SK-N-SH (cell line): Measurements from ENCODE around the gene MYMX. TPM values are rescaled to one million over a fixed set of nuclear protein-coding genes. Genes with fewer than 3 reads are reported as not detected.

Source experiments
- CTCF ChIA-PET: fragments of 300-600, 350-600 bp; formaldehyde crosslinking; extraction: SDS; loops from one replicate; lab custom pipeline; 2021; lab: Yijun Ruan, JAX
- POLR2A ChIA-PET: fragments of 350-600 bp; sonication (Branson Sonifier 250); formaldehyde crosslinking; extraction: SDS; loops from one replicate; lab custom pipeline; 2020; ENCODE audit warnings: antibody characterized with exemption, inconsistent platforms; lab: Yijun Ruan, JAX
- DNase-seq: peaks from one replicate; pipeline ENCODE4 v3.0.0; 2012
- H2AFZ ChIP-seq: fragments of 200-600 bp; sonication (generic); 2 replicates; pipeline ENCODE4 v1.8.1; 2016; ENCODE audit warnings: antibody characterized with exemption, mild to moderate bottlenecking, low read depth
- H3F3A ChIP-seq: fragments of 200-600 bp; sonication (generic); replicated peaks from 2 replicates; pipeline ENCODE3; 2016; ENCODE audit warnings: antibody characterized with exemption, mild to moderate bottlenecking; ENCODE audit not compliant: insufficient read depth
- H3K27ac ChIP-seq, 2 experiments: fragments of 200-500 bp in 1 of 2; fragments of 200-600 bp in 1 of 2; sonication (Bioruptor generic) in 1 of 2; sonication (generic), shearing (Covaris generic) in 1 of 2; 2 replicates each; pipeline versions ENCODE4 v1.5.1 to v1.6.1; 2014 to 2016; ENCODE audit warnings: low read depth in 2 of 2, inconsistent platforms in 1 of 2, low read length in 1 of 2, mild to moderate bottlenecking in 1 of 2, mixed read lengths in 1 of 2
- H3K27me3 ChIP-seq: fragments of 200-600 bp; sonication (generic), shearing (Covaris generic); 2 replicates; pipeline ENCODE4 v1.6.1; 2016; ENCODE audit warnings: mixed run types; ENCODE audit not compliant: insufficient read depth
- H3K36me3 ChIP-seq, 2 experiments: fragments of 200-500 bp in 1 of 2; fragments of 200-600 bp in 1 of 2; sonication (Bioruptor generic) in 1 of 2; sonication (generic) in 1 of 2; replicated peaks in 1 of 2; 2 replicates each; pipeline versions ENCODE3 to v1.5.1; 2014 to 2016; ENCODE audit warnings: low read length in 1 of 2, mild to moderate bottlenecking in 1 of 2; ENCODE audit not compliant: insufficient read depth in 2 of 2, control insufficient read depth in 1 of 2
- H3K4me1 ChIP-seq, 2 experiments: fragments of 200-500 bp in 1 of 2; fragments of 200-600 bp in 1 of 2; sonication (Bioruptor generic) in 1 of 2; sonication (generic), shearing (Covaris generic) in 1 of 2; 2 replicates each; pipeline versions ENCODE4 v1.5.1 to v1.6.1; 2014 to 2016; ENCODE audit warnings: low read depth in 1 of 2, low read length in 1 of 2, mixed run types in 1 of 2; ENCODE audit not compliant: insufficient read depth in 2 of 2, control insufficient read depth in 1 of 2
- H3K4me2 ChIP-seq: fragments of 200-600 bp; sonication (generic), shearing (Covaris generic); 2 replicates; pipeline ENCODE4 v1.6.1; 2017; ENCODE audit warnings: mixed run types
- H3K4me3 ChIP-seq, 2 experiments: fragments of 200-500 bp in 1 of 2; fragments of 200-600 bp in 1 of 2; sonication (Bioruptor generic) in 1 of 2; sonication (generic), shearing (Covaris generic) in 1 of 2; 2 replicates each; pipeline versions ENCODE4 v1.5.1 to v1.8.1; 2014 to 2016; ENCODE audit warnings: low read depth in 2 of 2, inconsistent platforms in 1 of 2, low read length in 1 of 2, mild to moderate bottlenecking in 1 of 2, mixed read lengths in 1 of 2, moderate library complexity in 1 of 2
- H3K79me2 ChIP-seq: fragments of 200-600 bp; sonication (generic); 2 replicates; pipeline ENCODE4 v1.8.1; 2017; ENCODE audit warnings: mild to moderate bottlenecking; ENCODE audit not compliant: insufficient read depth
- H3K9ac ChIP-seq: fragments of 200-600 bp; sonication (generic); 2 replicates; pipeline ENCODE4 v1.6.1; 2017; ENCODE audit warnings: mixed run types
- H3K9me2 ChIP-seq: fragments of 200-600 bp; sonication (generic); 2 replicates; pipeline ENCODE4 v1.6.1; 2017; ENCODE audit warnings: mixed run types
- H3K9me3 ChIP-seq: fragments of 200-600 bp; sonication (generic); 2 replicates; pipeline ENCODE4 v1.6.1; 2017; ENCODE audit warnings: mixed run types, mild to moderate bottlenecking, moderate library complexity
- H4K20me1 ChIP-seq: fragments of 200-600 bp; sonication (generic); 2 replicates; pipeline ENCODE4 v1.6.1; 2017; ENCODE audit warnings: mild to moderate bottlenecking, mixed run types; ENCODE audit not compliant: insufficient read depth
- CHD2 ChIP-seq: fragments of 150-350 bp; IDR thresholded peaks from 2 replicates; pipeline ENCODE4 v1.6.1; 2018; ENCODE audit warnings: low read length; ENCODE audit not compliant: partially characterized antibody
- CTCF ChIP-seq: fragments of 200-600 bp; sonication (generic); IDR thresholded peaks from 2 replicates; pipeline ENCODE4 v1.6.1; 2017; ENCODE audit warnings: antibody characterized with exemption, mild to moderate bottlenecking, moderate library complexity
- EP300 ChIP-seq, 2 experiments: IDR thresholded peaks; 2 replicates each; pipeline versions ENCODE4 v1.4.0 to v1.6.1; 2012; ENCODE audit warnings: borderline replicate concordance in 1 of 2, low read depth in 1 of 2, low read length in 1 of 2
- EZH2phosphoT487 ChIP-seq: fragments of 200-600 bp; sonication (generic); IDR thresholded peaks from 2 replicates; pipeline ENCODE4 v1.6.1; 2017; ENCODE audit warnings: low read depth, mixed run types, mild to moderate bottlenecking, antibody characterized with exemption, moderate library complexity, borderline replicate concordance
- FOSL2 ChIP-seq: IDR thresholded peaks from 2 replicates; pipeline ENCODE4 v1.4.0; 2012; ENCODE audit warnings: low read depth, mild to moderate bottlenecking, moderate library complexity, borderline replicate concordance
- FOXM1 ChIP-seq: IDR thresholded peaks from 2 replicates; pipeline ENCODE4 v1.4.0; 2012; ENCODE audit warnings: low read depth, mild to moderate bottlenecking
- GATA2 ChIP-seq: sonication (generic); formaldehyde crosslinking; IDR thresholded peaks from 2 replicates; pipeline ENCODE4 v1.5.0; 2020; ENCODE audit warnings: mild to moderate bottlenecking, missing genetic modification reagents
- JUND ChIP-seq: IDR thresholded peaks from 2 replicates; pipeline ENCODE4 v1.4.0; 2012
- MAX ChIP-seq: IDR thresholded peaks from 2 replicates; pipeline ENCODE4 v1.4.0; 2012; ENCODE audit warnings: low read depth
- MEF2A ChIP-seq: IDR thresholded peaks from 2 replicates; pipeline ENCODE4 v1.4.0; 2012; ENCODE audit warnings: low read depth, borderline replicate concordance
- MXI1 ChIP-seq: IDR thresholded peaks from 2 replicates; pipeline ENCODE4 v1.6.1; 2012; ENCODE audit warnings: mild to moderate bottlenecking, low read depth, low read length, improper control_type of control experiment
- NRF1 ChIP-seq: IDR thresholded peaks from 2 replicates; pipeline ENCODE4 v1.6.1; 2012; ENCODE audit warnings: low read depth, mild to moderate bottlenecking, low read length
- PBX3 ChIP-seq: IDR thresholded peaks from 2 replicates; pipeline ENCODE4; 2012
- POLR2AphosphoS5 ChIP-seq: IDR thresholded peaks from 2 replicates; pipeline ENCODE4 v1.6.1; 2012; ENCODE audit warnings: low read depth, low read length
- RAD21 ChIP-seq: IDR thresholded peaks from 2 replicates; pipeline ENCODE4 v1.6.1; 2012; ENCODE audit warnings: mild to moderate bottlenecking, low read length
- RCOR1 ChIP-seq: fragments of 150-350 bp; IDR thresholded peaks from 2 replicates; pipeline ENCODE4 v1.6.1; 2017; ENCODE audit warnings: antibody characterized with exemption, low read length
- RFX5 ChIP-seq: IDR thresholded peaks from 2 replicates; pipeline ENCODE4 v1.6.1; 2012; ENCODE audit warnings: mild to moderate bottlenecking, improper control_type of control experiment, low read length
- RXRA ChIP-seq: IDR thresholded peaks from 2 replicates; pipeline ENCODE4 v1.4.0; 2012; ENCODE audit warnings: low read depth, mild to moderate bottlenecking, borderline replicate concordance
- SMC3 ChIP-seq: IDR thresholded peaks from 2 replicates; pipeline ENCODE4 v1.6.1; 2012; ENCODE audit warnings: low read depth, low read length, improper control_type of control experiment
- TCF12 ChIP-seq: IDR thresholded peaks from 2 replicates; pipeline ENCODE4 v1.4.0; 2012
- USF2 ChIP-seq: fragments of 150-350 bp; IDR thresholded peaks from 2 replicates; pipeline ENCODE4 v1.6.1; 2017; ENCODE audit warnings: antibody characterized with exemption, low read length, low read depth, borderline replicate concordance
- YY1 ChIP-seq: IDR thresholded peaks from 2 replicates; pipeline ENCODE4 v1.4.0; 2012; ENCODE audit warnings: low read depth, mild to moderate bottlenecking
- ZBTB33 ChIP-seq: IDR thresholded peaks from 2 replicates; pipeline ENCODE4 v1.4.0; 2012; ENCODE audit warnings: low read depth, borderline replicate concordance
- WGBS: methylation state at CpG from one replicate; pipeline ENCODE4 v1.1.6; 2017; ENCODE audit warnings: low lambda C conversion rate; 5-methylcytosine and 5-hydroxymethylcytosine counted together
- polyA plus RNA-seq, 3 experiments: library from polyadenylated mRNA; depleted of rRNA; stranded (reverse); fragments of >200 nt; gene quantifications; 2 replicates each; pipeline ENCODE4 v1.2.3, GENCODE V29; 2012

MYMX gene
- polyA plus RNA-seq, 1 of the 3 experiments (the other 2 are of a cell fraction), result not detected

- CTCF ChIA-PET, result interaction anchor here (0.7 to 5.8 kb wide), 4 partner anchors 21 to 45 kb away, joined by 3 to 31 read pairs (median 5); partner anchors contain the start of gene SLC29A1
- Histone ChIP-seq H3K36me3 (no peaks in the 10 kb centered on the region), H3K9ac (no peak overlapping the region), H3F3A (no peaks in the 10 kb centered on the region), H3K27ac (no peak overlapping the region), H3K4me2 (no peak overlapping the region), H4K20me1 (no peaks in the 10 kb centered on the region), H3K27me3 (no peaks in the 10 kb centered on the region; the same call in 1 of the 2 replicates), H2AFZ (no peak overlapping the region), H3K79me2 (no peaks in the 10 kb centered on the region), H3K9me2 (no peaks in the 10 kb centered on the region), H3K4me3 (no peak overlapping the region), H3K4me1 (no peaks in the 10 kb centered on the region; a peak in 1 of 4 replicates), H3K9me3 (no peaks in the 10 kb centered on the region)
- DNase-seq, result no peak
- TF ChIP-seq POLR2AphosphoS5, result no peak
- TF ChIP-seq RAD21, result no peak
- TF ChIP-seq FOSL2, result no peak
- TF ChIP-seq PBX3, result no peak
- TF ChIP-seq EP300 (IDR thresholded peaks at IDR 0.05; ENCODE audit: borderline replicate concordance in 1 of 2, low read depth in 1 of 2, low read length in 1 of 2), result no peak
- TF ChIP-seq GATA2 (CRISPR knock-in tag), result no peak
- no peak for TF ChIP-seq CHD2
- no peak for TF ChIP-seq MEF2A
- no peak for TF ChIP-seq FOXM1
- no peak for TF ChIP-seq NRF1
- no peak for TF ChIP-seq RFX5
- no peak for TF ChIP-seq SMC3
- 80% methylated on average over 8 of the region's 8 CpGs for WGBS
- POLR2A ChIA-PET, result no interaction called here
These were observed 23.3 kb upstream of the MYMX start for GRCh38 chr6:44193307-44193910.

GRCh38 chr6:44194326-44194725, 22.4 kb upstream of the MYMX start:
- Histone ChIP-seq H2AFZ (no peak overlapping the region), H3K4me2 (no peak overlapping the region), H3K27ac (no peak overlapping the region), H3K79me2 (no peaks in the 10 kb centered on the region), H3K9ac (no peak overlapping the region), H3K4me3 (no peak overlapping the region), H3K36me3 (no peaks in the 10 kb centered on the region), H3F3A (no peaks in the 10 kb centered on the region), H4K20me1 (no peaks in the 10 kb centered on the region), H3K9me2 (no peaks in the 10 kb centered on the region), H3K27me3 (no peaks in the 10 kb centered on the region; the same call in 1 of the 2 replicates), H3K4me1 (no peaks in the 10 kb centered on the region; a peak in 1 of 4 replicates), H3K9me3 (no peaks in the 10 kb centered on the region)
- 70% methylated on average over 5 of the region's 5 CpGs for WGBS
- POLR2A ChIA-PET, result no interaction called here
- DNase-seq, result no peak
- CTCF ChIA-PET, result interaction anchor here (5.8 kb wide), 1 partner anchor 21 kb away, joined by 31 read pairs; no protein-coding TSS in a partner anchor
- TF ChIP-seq TCF12, result no peak
- TF ChIP-seq JUND, result no peak
- TF ChIP-seq EZH2phosphoT487, result no peak
- no peak for TF ChIP-seq ZBTB33
- no peak for TF ChIP-seq USF2
- no peak for TF ChIP-seq RCOR1
- no peak for TF ChIP-seq MXI1
- no peak for TF ChIP-seq CTCF
- TF ChIP-seq MEF2A, result no peak
- no peak for TF ChIP-seq FOSL2
- no peak for TF ChIP-seq RXRA
- no peak for TF ChIP-seq EP300 (IDR thresholded peaks at IDR 0.05; ENCODE audit: borderline replicate concordance in 1 of 2, low read depth in 1 of 2, low read length in 1 of 2)
- no peak for TF ChIP-seq MAX
- TF ChIP-seq YY1, result no peak
- no peak for TF ChIP-seq FOXM1
